GM12873 (cell line): Measurements from ENCODE around the gene GIPR.

Source experiments
- TF ChIP-seq, protein P1 (sequence below): IDR thresholded peaks from 2 replicates; pipeline ENCODE4 v1.5.1; 2012; ENCODE audit warnings: low read depth, mild to moderate bottlenecking, moderate library complexity, low read length, control low read depth; ENCODE audit not compliant: insufficient read depth; ENCODE audit errors: missing control alignments

The GIPR gene

DNA sequence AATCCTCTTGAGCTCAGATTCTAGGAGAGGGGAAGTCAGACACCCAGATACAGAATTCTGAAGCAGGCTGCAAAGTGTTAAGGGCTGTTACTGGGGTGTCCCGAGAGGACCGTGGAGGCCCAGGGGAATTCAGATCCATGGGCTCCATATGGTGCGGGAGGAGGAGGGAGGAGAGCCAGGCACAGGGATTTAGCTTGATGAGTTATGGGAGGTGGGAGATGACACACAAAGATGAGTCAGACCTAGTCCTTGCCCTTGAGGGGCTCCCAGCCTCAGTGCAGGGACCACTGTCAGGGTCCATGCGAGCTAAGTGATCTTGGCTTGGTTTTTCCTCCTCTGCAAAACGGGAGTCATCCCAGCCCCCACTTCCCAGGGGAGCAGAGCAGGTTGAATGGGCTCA lies 14.4 kb upstream of the GIPR start:
- TF ChIP-seq, protein P1, sequence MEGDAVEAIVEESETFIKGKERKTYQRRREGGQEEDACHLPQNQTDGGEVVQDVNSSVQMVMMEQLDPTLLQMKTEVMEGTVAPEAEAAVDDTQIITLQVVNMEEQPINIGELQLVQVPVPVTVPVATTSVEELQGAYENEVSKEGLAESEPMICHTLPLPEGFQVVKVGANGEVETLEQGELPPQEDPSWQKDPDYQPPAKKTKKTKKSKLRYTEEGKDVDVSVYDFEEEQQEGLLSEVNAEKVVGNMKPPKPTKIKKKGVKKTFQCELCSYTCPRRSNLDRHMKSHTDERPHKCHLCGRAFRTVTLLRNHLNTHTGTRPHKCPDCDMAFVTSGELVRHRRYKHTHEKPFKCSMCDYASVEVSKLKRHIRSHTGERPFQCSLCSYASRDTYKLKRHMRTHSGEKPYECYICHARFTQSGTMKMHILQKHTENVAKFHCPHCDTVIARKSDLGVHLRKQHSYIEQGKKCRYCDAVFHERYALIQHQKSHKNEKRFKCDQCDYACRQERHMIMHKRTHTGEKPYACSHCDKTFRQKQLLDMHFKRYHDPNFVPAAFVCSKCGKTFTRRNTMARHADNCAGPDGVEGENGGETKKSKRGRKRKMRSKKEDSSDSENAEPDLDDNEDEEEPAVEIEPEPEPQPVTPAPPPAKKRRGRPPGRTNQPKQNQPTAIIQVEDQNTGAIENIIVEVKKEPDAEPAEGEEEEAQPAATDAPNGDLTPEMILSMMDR, result no peak

DNA sequence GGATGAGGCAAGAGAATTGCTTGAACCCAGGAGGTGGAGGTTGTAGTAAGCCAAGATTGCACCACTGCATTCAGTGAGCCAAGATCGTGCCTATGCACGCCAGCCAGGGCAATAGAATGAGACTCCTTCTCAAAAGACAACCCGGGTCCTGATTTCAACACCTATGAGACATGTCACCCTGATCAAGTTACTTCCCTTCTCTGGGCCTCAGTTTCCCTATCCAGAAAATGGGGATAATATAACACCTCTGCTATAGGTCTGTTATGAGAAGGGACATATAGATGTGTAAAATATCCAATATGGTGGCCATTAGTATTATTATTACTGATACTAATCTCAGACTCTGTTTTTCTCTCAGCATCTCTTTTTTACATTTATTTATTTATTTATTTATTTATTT lies 12.9 kb upstream of the GIPR start:
- TF ChIP-seq, protein P1, result no peak

DNA sequence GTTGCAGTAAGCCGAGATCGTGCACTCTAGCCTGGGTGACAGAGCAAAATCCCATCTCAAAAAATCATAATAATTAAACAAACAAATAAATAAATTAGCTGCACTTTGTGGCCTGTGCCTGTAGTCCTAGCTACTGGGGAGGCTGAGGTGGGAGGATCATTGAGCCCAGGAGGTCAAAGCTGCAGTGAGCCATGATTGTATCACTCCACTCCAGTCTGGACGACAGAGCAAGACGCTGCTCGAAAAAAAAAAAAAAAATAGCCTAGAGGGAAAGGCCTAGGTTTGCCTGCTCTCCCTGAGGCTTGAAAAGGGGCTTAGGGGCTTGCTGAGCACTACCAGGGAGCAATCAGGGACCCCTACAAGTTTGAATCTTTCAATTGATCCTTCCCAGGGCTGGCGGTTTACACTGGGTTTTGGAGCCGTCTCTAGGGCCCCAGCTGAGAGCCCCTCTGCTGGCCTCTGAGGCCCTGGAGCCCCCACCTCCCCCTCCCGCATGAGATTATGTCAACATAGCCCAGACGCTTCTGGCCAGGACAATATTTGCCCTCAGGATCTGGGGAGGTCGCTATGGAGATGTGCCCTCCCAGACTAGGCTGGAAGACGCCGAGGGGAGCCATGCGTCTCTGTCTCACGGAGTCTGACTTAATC lies 10.4 kb upstream of the GIPR start:
- TF ChIP-seq, protein P1, result no peak

DNA sequence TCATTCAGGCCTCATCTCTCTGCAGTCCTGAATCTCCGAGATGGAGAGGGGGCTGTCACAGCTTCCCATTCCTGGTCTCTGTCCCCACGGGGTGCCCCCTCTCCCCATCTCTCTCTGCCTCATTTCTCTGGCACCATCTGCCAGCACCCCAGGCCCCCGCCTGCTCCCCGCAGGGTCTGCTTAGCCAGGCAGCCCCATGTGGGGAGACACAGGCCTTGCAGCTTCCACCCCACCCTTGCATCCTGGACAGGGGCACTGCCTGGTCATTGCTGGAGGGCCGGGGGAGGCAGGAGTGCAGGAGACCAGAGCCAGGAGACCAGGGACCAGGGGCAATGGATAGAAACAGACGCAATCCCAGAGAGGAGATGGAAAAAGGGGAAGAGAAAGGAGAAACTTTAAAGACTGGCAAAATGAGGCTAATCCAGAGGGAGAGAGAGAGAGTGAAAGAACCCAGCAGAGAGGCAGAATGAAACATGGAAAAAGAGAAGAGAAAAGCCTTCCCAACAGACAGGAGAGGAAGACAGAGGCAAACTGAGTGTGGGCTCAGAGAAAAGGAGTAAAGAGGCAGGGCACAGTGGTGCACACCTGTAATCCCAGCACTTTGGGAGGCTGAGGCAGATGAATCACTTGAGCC lies 8.8 kb upstream of the GIPR start:
- TF ChIP-seq, protein P1, result no peak

DNA sequence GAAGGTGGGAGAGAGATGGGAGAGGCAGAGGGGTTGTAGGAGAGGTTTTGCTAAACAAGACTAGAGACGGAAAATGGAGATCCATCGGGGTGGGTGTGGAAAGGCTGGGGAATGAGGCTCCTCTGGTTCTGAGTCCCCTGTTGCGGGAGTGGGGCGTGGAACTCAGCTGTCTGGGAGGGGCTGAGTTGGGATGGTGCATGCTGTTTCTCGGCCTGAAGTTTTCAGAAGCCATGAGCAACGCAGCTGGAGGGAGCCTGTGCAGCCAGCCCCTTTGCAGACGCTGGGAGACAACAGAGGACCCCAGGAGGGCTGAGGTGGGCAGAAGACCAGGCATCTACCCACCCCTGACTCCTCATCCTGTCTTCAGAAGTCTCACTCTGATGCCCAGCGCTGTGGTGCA lies 7.4 kb upstream of the GIPR start:
- TF ChIP-seq, protein P1, result no peak

DNA sequence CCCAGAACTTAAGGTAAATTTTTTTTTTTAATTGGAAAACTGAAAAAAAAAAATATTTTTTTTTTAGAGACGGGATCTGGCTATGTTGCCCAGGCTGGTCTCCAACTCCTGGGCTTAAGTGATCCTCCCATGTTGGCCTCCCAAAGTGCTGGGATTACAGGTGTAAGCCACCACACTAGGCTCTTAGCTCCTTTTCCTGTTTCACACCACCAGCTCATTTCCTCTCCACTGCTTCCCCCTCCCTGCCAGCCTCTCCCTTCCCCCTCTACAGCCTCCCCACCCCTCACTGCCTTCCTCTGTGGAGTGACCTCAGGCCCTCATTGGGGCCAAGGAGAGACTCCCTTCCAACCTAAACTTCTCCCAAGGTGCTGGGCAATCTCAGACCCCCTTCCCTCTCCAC lies 4.2 kb upstream of the GIPR start:
- TF ChIP-seq, protein P1, result no peak

DNA sequence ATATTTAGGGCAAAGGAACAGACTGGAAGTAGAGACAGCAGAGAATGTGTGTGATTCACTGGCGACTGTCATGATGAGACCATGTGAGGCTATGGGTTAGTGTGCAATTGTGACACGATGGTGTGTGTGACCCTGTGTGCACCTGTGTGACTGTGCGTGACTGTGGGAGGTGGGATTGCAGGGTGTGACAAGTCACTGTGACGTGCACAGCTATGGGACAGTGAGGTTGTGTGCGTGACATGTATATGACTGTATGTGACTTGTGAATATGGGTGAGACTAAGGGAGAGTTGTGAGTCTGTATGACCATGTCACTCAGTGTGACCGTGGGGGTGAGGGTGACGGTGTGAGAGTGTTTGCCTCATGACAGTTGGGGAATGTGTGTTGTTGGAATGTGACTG lies 3.4 kb upstream of the GIPR start:
- TF ChIP-seq, protein P1, result no peak
